HepG2 (cell line): ENCODE measurements around the gene RBCK1. TPM values are rescaled to one million over a fixed set of nuclear protein-coding genes. Genes with fewer than 3 reads are reported as not detected.

Source experiments
- ASH2L ChIP-seq: fragments of 300-600, 200-600 bp; sonication (generic); IDR thresholded peaks from 2 replicates; pipeline ENCODE4 v1.7.0; 2017; ENCODE audit warnings: low read depth, mild to moderate bottlenecking, moderate library complexity, mixed read lengths, low read length; ENCODE audit not compliant: insufficient read length
- CCDC6 ChIP-seq: sonication (generic); formaldehyde crosslinking; IDR thresholded peaks from 2 replicates; pipeline ENCODE4 v1.8.1; 2022; ENCODE audit warnings: mild to moderate bottlenecking, missing genetic modification reagents, moderate library complexity
- CREB1 ChIP-seq, 2 experiments: fragments of 450-650 bp in 1 of 2; IDR thresholded peaks; 2 replicates each; pipeline ENCODE4 v1.6.1; 2016 to 2017; ENCODE audit warnings: control low read depth in 1 of 2, mild to moderate bottlenecking in 1 of 2, missing compliant biosample characterization in 1 of 2, missing genetic modification characterization in 1 of 2
- POLR2AphosphoS2 ChIP-seq: IDR thresholded peaks from 2 replicates; pipeline ENCODE4 v1.6.1; 2011; ENCODE audit warnings: low read depth, low read length, improper control_type of control experiment
- RFX1 ChIP-seq: fragments of 450-650 bp; IDR thresholded peaks from 2 replicates; pipeline ENCODE4 v1.6.1; 2017
- SIX1 ChIP-seq: sonication (generic); formaldehyde crosslinking; IDR thresholded peaks from 2 replicates; pipeline ENCODE4 v1.4.0; 2020; ENCODE audit warnings: missing genetic modification reagents, borderline replicate concordance
- SMARCE1 ChIP-seq: fragments of 450-650 bp; IDR thresholded peaks from 2 replicates; pipeline ENCODE4 v1.6.1; 2017; ENCODE audit warnings: borderline replicate concordance
- SNRNP70 ChIP-seq: fragments of 200-400 bp; formaldehyde crosslinking; IDR thresholded peaks from 2 replicates; pipeline ENCODE4 v1.6.1; 2017; ENCODE audit warnings: mild to moderate bottlenecking, low read depth, low read length, moderate library complexity
- ZC3H13 ChIP-seq: sonication (generic); formaldehyde crosslinking; IDR thresholded peaks from 2 replicates; pipeline ENCODE4 v1.8.1; 2023; ENCODE audit warnings: mild to moderate bottlenecking, missing genetic modification reagents, moderate library complexity
- ZNF124 ChIP-seq: sonication (generic); formaldehyde crosslinking; IDR thresholded peaks from 2 replicates; pipeline ENCODE4 v1.4.0; 2020; ENCODE audit warnings: missing genetic modification reagents
- ZNF235 ChIP-seq: sonication (generic); formaldehyde crosslinking; IDR thresholded peaks from 2 replicates; pipeline ENCODE4 v1.8.1; 2023; ENCODE audit warnings: mild to moderate bottlenecking, missing genetic modification reagents, borderline replicate concordance
- ZNF430 ChIP-seq: sonication (generic); formaldehyde crosslinking; IDR thresholded peaks from 2 replicates; pipeline ENCODE4 v1.9.0; 2021; ENCODE audit warnings: mild to moderate bottlenecking, missing genetic modification reagents
- ZNF589 ChIP-seq: sonication (generic); formaldehyde crosslinking; conservative IDR thresholded peaks from 2 replicates; pipeline ENCODE4 v1.8.0; 2022; ENCODE audit warnings: mild to moderate bottlenecking, moderate library complexity, missing genetic modification reagents
- ZNF607 ChIP-seq: sonication (generic); formaldehyde crosslinking; IDR thresholded peaks from 2 replicates; pipeline ENCODE4 v1.5.1; 2020; ENCODE audit warnings: missing genetic modification reagents, mild to moderate bottlenecking, borderline replicate concordance
- ZNF781 ChIP-seq: sonication (generic); formaldehyde crosslinking; IDR thresholded peaks from 2 replicates; pipeline ENCODE4 v1.5.1; 2020; ENCODE audit warnings: borderline replicate concordance, mild to moderate bottlenecking, missing genetic modification reagents; ENCODE audit errors: not compliant biosample characterization
- polyA plus RNA-seq, 8 experiments: library from polyadenylated mRNA; depleted of rRNA in 3 of 8; stranded (reverse) in 7 of 8; unstranded in 1 of 8; fragments of >200 nt; fragmentation: Illumina TruSeq in 4 of 8; extraction: Trizol in 4 of 8; gene quantifications; 2 replicates each; pipeline versions ENCODE4 v1.2.1 to v1.2.3, GENCODE V29; 2011 to 2016; ENCODE audit warnings: low read depth in 4 of 8, missing spikeins in 1 of 8, mixed read lengths in 1 of 8; ENCODE audit not compliant: insufficient read depth in 1 of 8
- total RNA-seq, 5 experiments: library from RNA; depleted of rRNA; stranded (reverse); fragments of >200 nt; fragmentation: Illumina TruSeq; extraction: Trizol; gene quantifications; 2 replicates each; pipeline ENCODE4 v1.2.3, GENCODE V29; 2016; ENCODE audit warnings: low read depth in 1 of 5
- TF ChIP-seq, protein P1 (sequence below): sonication (generic); formaldehyde crosslinking; IDR thresholded peaks from 2 replicates; pipeline ENCODE4 v1.4.0; 2020; ENCODE audit warnings: missing genetic modification reagents
- TF ChIP-seq, protein P2 (sequence below): fragments of 450-650 bp; IDR thresholded peaks from 2 replicates; pipeline ENCODE4 v1.6.1; 2016
- TF ChIP-seq, protein P3 (sequence below): sonication (generic); formaldehyde crosslinking; IDR thresholded peaks from 2 replicates; pipeline ENCODE4 v1.9.0; 2021; ENCODE audit warnings: missing genetic modification reagents, borderline replicate concordance

The RBCK1 gene
- total and polyA plus RNA-seq, 2 of the 13 experiments (the other 11 are each of a cell fraction or from before 2014, with no cell fraction given), result 149 to 215 TPM

DNA sequence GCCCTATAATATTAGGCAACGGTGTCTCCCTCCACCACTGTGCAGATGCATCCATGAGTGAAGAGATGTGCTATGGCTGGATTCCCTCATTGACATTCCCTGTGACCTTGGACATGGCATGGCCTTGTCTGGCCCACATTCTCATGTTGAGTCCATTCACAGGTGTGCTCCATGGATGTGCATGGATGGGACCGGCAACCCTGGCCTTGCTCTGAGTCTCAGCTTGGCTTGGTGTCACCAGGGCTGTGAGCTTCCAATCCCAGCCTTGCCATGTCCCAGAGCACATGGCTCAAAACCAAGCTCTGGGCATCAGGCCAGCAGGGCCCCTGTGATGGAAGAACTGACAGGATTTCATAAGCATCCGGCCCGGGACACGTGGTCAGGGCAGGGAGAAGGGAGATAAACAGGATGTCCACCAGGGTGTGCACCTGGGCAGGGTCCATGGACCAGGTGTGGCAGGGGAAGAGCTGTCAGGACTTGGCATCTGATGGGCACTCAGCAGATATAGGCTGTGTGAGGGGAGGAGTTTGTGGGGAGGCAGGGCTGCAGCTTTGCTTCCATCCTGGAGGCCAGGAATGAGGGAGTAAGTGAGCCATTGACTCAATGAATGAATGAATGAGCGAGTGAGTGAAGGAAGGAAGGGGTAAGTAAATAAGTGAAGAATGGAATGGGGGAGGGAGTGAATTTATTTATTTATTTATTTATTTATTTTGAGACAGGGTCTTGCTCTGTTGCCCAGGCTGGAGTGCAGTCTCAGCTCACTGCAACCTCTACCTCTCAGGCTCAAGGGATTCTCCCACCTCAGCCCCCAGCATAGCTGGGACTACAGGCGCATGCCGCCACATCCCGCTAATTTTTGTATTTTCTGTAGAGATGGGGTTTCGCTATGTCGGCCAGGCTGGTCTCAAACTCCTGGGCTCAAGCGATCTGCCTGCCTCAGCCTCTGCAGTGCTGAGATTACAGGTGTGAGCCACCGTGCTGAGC, 45.5 kb upstream of the RBCK1 start (continued):
- TF ChIP-seq, protein P1, sequence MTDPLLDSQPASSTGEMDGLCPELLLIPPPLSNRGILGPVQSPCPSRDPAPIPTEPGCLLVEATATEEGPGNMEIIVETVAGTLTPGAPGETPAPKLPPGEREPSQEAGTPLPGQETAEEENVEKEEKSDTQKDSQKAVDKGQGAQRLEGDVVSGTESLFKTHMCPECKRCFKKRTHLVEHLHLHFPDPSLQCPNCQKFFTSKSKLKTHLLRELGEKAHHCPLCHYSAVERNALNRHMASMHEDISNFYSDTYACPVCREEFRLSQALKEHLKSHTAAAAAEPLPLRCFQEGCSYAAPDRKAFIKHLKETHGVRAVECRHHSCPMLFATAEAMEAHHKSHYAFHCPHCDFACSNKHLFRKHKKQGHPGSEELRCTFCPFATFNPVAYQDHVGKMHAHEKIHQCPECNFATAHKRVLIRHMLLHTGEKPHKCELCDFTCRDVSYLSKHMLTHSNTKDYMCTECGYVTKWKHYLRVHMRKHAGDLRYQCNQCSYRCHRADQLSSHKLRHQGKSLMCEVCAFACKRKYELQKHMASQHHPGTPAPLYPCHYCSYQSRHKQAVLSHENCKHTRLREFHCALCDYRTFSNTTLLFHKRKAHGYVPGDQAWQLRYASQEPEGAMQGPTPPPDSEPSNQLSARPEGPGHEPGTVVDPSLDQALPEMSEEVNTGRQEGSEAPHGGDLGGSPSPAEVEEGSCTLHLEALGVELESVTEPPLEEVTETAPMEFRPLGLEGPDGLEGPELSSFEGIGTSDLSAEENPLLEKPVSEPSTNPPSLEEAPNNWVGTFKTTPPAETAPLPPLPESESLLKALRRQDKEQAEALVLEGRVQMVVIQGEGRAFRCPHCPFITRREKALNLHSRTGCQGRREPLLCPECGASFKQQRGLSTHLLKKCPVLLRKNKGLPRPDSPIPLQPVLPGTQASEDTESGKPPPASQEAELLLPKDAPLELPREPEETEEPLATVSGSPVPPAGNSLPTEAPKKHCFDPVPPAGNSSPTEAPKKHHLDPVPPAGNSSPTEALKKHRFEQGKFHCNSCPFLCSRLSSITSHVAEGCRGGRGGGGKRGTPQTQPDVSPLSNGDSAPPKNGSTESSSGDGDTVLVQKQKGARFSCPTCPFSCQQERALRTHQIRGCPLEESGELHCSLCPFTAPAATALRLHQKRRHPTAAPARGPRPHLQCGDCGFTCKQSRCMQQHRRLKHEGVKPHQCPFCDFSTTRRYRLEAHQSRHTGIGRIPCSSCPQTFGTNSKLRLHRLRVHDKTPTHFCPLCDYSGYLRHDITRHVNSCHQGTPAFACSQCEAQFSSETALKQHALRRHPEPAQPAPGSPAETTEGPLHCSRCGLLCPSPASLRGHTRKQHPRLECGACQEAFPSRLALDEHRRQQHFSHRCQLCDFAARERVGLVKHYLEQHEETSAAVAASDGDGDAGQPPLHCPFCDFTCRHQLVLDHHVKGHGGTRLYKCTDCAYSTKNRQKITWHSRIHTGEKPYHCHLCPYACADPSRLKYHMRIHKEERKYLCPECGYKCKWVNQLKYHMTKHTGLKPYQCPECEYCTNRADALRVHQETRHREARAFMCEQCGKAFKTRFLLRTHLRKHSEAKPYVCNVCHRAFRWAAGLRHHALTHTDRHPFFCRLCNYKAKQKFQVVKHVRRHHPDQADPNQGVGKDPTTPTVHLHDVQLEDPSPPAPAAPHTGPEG (CRISPR knock-in tag), result peak; percentile 85; the same call in 1 of the 2 replicates
- TF ChIP-seq SMARCE1 (no peak), SIX1 (peak; percentile 86), CREB1 (IDR thresholded peaks at IDR 0.05) (peak; percentile 44; the same call in 1 of the 2 replicates), CREB1 (CRISPR knock-in tag; IDR thresholded peaks at IDR 0.05) (no peak), SNRNP70 (no peak), CCDC6 (peak; percentile 100), ZNF430 (CRISPR knock-in tag) (peak; percentile 99; the same call in 1 of the 2 replicates), ZNF607 (CRISPR knock-in tag) (peak; percentile 99), ZC3H13 (CRISPR knock-in tag) (peak; percentile 95), ZNF124 (CRISPR knock-in tag) (peak; percentile 99), ZNF781 (CRISPR knock-in tag) (peak; percentile 98), ASH2L (peak; percentile 75), ZNF589 (CRISPR knock-in tag) (peak; percentile 99), ZNF235 (CRISPR knock-in tag) (peak; percentile 71; the same call in 1 of the 2 replicates), POLR2AphosphoS2 (0 out of 2 replicates have a peak, but pooled peaks have one; percentile 72), RFX1 (no peak)
- TF ChIP-seq, protein P2, sequence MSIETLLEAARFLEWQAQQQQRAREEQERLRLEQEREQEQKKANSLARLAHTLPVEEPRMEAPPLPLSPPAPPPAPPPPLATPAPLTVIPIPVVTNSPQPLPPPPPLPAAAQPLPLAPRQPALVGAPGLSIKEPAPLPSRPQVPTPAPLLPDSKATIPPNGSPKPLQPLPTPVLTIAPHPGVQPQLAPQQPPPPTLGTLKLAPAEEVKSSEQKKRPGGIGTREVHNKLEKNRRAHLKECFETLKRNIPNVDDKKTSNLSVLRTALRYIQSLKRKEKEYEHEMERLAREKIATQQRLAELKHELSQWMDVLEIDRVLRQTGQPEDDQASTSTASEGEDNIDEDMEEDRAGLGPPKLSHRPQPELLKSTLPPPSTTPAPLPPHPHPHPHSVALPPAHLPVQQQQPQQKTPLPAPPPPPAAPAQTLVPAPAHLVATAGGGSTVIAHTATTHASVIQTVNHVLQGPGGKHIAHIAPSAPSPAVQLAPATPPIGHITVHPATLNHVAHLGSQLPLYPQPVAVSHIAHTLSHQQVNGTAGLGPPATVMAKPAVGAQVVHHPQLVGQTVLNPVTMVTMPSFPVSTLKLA, result peak; percentile 100
- TF ChIP-seq, protein P3, sequence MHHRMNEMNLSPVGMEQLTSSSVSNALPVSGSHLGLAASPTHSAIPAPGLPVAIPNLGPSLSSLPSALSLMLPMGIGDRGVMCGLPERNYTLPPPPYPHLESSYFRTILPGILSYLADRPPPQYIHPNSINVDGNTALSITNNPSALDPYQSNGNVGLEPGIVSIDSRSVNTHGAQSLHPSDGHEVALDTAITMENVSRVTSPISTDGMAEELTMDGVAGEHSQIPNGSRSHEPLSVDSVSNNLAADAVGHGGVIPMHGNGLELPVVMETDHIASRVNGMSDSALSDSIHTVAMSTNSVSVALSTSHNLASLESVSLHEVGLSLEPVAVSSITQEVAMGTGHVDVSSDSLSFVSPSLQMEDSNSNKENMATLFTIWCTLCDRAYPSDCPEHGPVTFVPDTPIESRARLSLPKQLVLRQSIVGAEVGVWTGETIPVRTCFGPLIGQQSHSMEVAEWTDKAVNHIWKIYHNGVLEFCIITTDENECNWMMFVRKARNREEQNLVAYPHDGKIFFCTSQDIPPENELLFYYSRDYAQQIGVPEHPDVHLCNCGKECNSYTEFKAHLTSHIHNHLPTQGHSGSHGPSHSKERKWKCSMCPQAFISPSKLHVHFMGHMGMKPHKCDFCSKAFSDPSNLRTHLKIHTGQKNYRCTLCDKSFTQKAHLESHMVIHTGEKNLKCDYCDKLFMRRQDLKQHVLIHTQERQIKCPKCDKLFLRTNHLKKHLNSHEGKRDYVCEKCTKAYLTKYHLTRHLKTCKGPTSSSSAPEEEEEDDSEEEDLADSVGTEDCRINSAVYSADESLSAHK (CRISPR knock-in tag), result no peak; the same call in 1 of the 2 replicates
